ENCODE measurements around the gene GRIK1.

The GRIK1 gene

DNA sequence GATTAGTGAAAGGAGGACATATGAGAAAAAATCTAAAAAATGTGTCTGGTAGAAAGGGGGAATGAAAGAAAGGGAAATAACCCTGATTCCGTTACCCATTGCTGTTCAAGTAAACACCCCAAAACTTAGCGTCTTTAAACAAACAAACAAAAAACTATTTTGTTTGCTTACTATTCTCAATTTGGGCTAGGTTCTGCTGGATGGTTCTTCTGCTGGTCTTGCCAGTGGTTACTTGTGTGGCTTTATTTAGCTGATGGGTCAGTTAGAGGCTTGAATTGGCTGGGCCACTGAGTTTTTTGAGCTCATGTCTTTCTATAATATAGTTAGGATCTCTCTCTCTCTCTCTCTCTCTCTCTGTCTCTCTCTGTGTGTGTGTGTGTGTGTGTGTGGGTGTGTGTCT lies 112.1 kb downstream of the GRIK1 start:
- no peak for DNase-seq (ENCODE audit: low spot score)

DNA sequence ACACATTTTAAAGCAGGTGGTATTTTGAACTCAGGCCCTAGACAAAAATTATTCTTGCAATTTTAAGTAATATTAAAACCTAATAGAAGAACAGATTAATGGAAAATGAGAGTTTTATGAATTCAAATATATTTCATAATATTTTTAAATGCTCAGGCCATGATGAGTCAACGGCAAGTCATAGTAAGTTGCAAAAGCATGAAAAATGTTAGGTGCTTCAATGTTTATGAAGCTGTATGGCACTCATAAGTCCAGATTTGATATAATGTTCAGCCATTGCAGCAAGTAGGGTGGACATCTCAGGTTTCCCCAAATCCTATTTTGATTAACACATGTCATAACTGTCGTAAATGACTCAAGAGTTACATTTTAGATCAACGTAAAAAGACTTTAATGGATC lies 112.6 kb downstream of the GRIK1 start:
- no peak for DNase-seq (ENCODE audit: low spot score)

DNA sequence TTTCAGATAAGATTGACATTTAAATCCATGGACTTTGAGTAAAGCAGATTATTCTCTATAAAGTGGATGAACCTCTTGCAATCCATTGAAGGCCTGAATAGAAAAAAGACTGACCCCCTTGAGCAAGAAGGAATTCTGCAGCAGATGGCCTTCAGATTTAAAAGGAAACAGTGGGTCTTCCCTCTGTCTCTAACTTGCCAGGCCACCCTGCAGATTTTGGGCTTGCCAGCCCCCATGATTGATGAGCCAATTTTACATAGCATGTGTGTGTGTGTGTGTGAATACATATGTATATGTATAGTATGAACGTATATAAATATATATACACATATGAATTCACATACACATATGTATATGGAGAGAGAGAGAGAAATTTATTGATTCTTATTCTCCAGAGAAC lies 113.4 kb downstream of the GRIK1 start:
- no peak for DNase-seq (ENCODE audit: low spot score)

DNA sequence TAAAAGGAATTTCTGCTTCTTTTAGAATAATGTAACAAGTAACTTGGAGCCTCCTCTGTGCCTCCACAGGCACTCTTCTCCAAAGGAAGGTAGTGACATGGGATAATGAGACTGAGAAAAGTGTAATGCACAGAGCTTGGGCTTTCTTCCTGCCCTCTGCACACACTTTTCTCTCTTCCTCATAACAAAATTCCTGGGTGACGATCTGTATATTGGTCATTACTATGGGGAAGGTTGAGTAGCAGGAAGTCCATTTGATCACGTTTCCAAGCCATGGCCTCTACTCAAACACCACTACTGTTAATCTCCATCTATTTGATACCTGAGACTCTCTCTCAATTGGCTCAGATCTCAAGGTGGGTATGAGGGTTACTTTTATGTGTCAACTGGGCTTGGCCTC lies 113.9 kb downstream of the GRIK1 start:
- no peak for DNase-seq (ENCODE audit: low spot score)

DNA sequence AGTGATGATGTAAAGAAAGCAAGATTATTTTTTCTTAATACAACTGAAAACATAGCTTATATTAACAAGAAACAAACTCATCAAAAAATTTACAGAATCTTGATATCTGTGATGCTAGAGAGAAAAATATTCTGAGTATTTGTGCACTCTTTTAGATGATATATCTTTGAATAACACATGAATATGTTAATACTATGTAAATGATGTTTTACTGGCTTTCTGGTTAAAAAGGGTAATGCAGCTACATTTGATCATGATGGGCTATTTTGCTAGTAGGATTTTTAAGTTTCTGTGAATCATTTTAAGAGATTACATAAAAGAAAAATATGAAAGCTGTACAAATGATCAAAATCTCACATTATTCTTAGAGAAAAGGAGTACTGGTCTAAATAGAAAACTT lies 114.5 kb downstream of the GRIK1 start:
- DNase-seq (ENCODE audit: low spot score) = no peak

DNA sequence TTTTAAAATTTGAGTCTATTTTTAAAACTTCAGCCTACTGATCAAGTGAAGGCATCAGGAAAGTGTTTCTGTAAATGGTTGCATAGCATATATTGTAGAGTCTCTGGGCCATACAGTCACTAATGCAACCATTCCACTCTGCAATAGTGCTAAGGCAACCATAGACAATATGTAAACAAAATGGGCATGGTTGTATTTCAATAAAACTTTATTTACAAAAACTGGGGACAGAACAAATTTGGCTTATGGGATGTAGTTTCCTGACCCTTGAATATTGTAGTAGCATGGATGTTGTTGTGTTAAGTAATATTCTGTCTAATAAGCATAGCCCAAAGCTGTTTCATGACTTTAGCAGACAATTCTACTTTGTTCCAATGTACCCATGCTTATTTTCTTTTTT lies 117.7 kb downstream of the GRIK1 start:
- no peak for DNase-seq (ENCODE audit: low spot score)

DNA sequence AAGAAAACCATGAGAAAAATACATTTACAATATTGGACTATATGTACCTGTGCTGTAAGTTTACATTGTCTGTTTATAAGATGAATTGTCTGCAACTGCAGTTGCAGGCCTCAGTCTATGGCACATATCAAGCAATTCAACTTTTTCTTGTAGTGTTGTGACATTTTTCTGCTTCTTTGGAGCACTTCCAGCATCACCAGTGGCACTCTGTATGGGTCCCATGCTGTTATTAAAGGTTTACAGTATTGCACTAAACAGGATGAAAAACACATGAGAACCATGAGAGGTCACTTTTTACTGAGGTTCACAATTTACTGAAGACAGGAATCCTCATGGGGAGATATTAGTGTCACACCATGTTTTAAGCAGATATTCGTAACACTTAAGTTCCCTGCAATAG lies 118.6 kb downstream of the GRIK1 start:
- no peak for DNase-seq (ENCODE audit: low spot score)

DNA sequence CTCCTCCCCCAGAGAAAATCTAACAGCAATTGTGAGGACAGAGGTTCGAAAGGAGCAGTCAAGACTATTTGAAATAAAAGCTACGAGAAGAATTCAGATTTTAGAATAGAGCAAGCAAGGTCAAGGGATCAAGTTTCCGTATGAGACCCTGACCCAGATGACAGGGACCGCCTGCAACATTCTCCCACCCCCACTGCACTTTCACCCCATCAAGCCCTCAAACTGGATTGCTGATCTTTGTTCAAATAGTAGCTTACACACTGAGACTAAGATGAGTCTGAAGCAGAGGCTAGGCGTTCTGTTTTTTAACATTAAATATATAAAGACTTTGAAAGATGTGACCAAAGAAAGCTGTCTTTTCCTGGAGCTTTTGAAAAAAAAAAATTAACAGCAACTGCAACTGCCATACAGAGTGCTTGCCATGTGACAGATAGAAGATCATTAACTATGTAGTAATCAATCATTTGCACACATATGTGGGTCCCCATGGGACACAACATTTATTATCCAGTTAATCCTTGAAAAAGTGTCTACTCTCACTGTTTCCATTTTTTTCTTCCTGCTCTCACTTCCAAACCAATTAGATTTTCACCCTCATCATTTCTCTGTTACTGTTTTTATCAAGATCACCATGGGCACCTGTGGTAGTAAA lies 120.0 kb downstream of the GRIK1 start:
- DNase-seq (ENCODE audit: low spot score) = no peak

DNA sequence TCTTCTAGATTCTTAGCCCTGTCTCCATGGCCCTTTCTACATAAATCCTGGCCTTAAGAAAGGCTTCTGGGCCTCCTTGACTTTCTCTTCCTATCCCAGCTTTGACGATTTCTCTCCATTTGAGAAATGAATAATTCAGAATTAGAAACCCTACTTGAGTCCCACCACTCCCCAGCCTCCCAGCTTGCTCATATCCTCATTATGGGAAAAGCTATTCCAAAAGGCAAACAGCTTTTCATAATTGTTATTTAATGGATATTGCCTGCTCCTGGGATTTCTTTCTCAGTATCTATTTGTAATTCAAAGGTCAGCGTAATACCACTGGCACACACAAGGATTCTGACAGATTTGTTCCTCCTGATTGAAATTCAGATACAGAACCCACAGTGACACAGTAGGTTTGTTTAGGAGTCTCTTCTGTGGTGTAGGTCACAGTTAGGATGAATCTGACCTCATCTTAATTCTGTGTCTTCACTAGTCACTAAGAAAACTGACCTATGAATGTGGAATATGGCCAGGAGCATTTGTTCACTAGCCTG lies 121.3 kb downstream of the GRIK1 start:
- DNase-seq (ENCODE audit: low spot score) = no peak

DNA sequence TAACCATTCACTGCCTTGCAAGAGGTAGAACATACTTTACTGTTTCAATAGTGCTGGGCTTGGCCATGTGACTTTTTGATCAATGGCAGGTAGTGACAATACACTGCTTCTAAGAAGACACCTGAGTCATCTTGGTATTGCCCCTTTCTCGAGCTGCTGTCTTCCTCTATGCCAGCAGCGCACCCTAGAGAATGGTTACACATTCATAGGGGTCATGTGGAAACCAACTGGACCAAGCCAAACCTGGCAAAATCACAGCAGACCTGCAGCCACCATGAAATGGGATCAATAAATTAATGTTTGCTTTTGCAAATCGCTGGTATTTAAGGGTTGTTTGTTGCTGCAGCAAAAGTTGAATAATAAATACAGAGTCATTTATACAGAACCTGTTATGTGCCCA lies 122.3 kb downstream of the GRIK1 start:
- DNase-seq (ENCODE audit: low spot score) = no peak

DNA sequence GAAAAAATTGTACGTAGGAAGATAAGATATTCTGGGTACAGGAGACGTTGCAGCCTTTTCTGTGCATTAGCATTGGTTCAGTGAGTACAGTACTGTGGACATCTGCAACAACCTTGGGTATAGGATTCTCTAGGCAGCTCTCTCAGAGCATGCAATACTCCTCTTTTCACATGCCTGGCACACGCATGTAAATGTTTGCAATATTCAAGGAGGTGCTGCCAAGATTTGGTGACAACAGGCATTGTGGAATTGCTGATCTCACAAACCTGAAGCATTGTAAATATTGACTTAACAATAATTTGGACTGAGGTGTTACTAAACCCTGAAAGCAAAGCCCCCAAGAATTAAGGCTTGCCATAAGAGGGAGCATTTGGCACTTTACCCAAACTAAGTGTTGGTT lies 126.8 kb downstream of the GRIK1 start:
- no peak for DNase-seq (ENCODE audit: low spot score)

DNA sequence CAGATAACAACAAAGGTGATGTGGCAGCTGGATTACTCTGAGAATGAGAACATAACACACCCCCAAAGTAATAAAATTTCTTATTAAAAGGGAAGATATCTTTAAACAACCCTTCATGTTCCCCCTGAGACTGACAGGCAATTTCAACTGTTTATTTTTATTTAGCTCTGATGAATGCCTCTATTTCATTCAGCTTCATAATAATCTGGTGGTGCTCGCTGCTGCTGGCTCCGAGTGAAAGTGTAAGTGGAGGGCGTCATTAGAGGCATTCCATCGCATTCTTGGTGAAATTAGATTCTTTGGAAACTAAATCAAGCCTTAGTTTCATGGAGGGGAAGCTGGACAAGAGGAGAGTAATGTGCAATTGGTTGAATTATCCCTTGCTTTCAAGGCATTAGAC lies 128.9 kb downstream of the GRIK1 start:
- no peak for DNase-seq (ENCODE audit: low spot score)

DNA sequence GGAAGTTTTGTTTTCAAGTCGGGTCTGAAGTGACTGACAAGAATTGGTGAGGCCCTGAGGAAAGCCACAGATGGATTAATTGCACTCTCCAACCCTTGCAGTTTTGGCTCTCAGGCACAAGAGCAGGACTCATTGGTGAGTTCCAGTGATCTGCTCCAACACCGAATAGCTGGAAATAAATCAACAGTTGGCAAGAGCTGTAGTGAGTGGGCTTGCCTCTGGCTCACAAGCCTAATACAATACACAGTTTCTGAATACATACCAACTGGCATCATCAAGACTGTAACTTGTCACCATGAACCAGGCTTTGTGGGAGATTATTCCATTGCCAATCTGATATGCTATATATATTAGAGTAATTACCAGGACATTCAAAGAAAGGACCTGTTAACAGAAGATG lies 131.6 kb downstream of the GRIK1 start:
- no peak for DNase-seq (ENCODE audit: low spot score)

DNA sequence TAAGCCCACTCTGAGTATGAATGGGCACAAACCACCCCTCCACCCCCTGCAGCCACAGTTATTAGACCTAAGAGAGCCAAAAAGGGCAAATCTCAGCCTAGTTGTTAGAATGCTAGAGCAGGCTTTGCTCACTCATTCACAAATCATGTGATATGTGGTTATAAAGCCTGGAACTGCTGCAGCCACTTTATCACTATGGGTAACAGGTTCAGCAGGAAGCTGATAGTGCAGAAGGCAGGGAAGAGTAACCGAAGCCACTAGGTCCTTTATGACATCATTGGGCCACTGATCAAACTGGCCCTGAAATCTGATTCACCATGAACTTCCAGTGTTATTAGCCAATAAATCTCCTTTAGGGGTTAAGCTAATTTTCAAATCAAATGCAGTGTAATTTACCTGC lies 134.7 kb downstream of the GRIK1 start:
- no peak for DNase-seq (ENCODE audit: low spot score)

DNA sequence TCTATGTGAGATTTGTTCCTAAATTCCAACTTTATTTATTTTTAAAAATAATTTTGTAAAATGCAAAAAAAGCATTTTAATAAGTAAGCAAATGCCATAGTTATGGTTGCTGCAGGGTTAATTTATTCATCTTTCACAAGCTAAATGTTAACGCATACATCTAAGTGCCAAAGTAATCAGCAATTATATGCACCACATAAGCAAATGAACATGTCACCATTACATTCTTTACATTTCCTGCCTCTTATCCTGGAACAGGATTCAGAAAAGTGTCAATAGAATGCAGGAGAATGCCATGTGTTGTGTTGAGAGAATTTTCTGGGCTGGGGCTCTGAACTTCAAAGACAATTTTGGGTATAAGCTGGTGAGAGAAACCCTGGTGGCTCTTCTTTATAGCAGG lies 136.6 kb downstream of the GRIK1 start:
- DNase-seq (ENCODE audit: low spot score) = no peak

DNA sequence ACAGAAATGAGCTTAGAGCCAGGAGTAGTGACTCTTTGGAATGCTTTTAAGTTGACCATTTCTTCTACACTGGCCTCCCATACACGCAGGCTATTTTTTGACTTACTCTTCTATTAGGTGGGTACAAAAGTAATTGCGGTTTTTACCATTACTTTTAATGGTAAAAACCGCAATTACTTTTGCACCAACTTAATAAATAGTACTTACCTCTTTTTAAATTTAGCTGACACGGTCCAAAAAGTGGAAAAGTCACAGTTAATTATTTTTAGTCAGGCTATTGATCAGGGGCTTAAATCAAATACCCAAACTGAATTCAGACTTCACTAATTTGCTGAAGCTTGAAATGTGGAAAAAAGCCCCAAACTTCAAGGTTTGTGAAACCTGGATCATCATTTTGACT lies 138.7 kb downstream of the GRIK1 start:
- DNase-seq (ENCODE audit: low spot score) = no peak

DNA sequence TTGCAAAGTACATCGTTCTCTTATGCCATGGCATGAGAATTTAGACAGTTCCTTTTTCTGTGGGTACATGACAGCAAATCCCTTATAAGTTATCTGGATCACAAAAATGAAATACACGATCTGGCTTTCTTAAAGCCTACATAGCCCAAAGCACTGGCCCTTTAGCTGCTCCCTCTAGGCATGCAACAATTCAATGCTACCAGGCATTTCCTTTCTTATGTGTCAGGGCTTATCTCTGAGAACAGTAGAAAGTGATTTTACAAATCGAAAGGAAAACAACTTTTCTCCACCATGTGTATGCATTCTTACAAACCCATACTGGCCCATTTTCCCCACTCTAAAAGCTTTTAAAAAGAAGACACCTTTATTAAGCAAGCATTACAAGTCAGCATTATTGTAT lies 139.7 kb downstream of the GRIK1 start:
- no peak for DNase-seq (ENCODE audit: low spot score)

DNA sequence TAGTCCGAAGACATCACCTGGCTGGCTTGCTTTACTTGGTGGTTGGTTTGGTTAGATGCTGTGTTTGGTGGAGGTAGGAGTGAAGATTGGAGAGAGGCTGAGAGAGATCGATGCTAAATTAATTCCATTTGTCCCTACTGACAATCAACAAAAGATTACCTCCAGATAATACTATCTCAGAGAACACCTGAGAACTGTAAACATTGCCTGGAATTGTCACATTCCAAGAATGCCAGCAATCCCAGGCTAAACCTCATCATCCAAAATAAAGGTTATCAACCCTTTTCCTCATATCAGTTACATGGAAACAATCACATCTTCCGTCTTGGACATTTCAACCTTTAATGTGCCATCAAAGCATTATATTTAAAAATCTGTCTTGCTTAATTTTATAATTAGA lies 141.0 kb downstream of the GRIK1 start:
- no peak for DNase-seq (ENCODE audit: low spot score)

DNA sequence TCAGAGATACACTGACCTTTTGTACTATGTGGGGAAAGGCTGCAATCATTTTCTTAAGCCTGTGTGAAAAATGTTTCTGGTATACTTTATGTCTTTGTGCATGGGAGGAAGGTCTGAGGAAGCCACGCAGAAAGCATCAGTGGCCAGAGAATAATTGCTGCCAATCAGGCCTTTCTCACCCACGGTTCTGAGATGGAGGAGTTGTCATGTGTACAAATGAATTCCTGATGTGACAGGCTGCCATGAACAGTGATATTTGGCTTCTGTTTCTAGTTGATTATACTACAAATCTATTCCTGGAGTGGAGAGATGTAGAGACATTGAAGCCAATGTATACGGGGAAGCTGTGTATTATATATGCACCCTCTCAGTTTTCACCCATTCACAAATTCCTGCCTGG lies 142.6 kb downstream of the GRIK1 start:
- no peak for DNase-seq (ENCODE audit: low spot score)

DNA sequence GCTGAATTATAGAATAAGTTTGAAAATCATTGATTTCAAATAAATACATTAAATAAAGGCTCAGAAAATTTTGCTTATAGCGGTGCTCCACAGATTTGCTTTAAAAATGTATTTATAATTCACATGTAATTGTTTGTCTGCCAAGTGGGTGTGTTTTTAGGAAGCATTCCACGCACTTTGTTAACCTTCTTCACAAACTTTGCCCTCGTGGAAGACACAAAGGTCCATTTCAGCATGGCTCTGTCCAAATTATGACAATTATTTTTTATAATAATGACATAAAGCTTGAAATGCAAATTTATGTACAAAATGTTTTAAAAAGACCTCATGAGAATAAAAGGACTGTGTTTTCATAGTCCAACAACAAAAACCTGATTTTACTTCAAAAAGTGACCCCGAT lies 146.1 kb downstream of the GRIK1 start:
- no peak for DNase-seq (ENCODE audit: low spot score)

DNA sequence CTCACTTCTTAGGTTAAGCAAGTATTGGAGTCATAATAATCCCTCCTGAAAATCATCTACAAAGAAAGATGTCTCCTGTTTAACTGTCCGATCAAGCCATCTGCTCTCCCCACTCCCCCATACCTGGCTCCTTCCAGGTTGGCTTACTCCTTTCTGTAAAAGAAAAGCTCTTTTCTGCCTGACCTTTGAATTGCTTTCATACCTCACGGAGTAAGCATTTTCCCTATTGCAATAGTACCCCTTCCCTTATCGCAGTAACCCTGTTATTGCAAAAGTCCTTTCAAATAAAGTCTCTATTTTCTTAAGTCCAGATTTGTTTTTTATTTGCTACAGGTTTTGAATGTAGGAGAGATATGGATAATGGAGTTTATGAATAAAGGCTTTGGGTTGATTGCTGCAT lies 150.4 kb downstream of the GRIK1 start:
- no peak for DNase-seq (ENCODE audit: low spot score)

DNA sequence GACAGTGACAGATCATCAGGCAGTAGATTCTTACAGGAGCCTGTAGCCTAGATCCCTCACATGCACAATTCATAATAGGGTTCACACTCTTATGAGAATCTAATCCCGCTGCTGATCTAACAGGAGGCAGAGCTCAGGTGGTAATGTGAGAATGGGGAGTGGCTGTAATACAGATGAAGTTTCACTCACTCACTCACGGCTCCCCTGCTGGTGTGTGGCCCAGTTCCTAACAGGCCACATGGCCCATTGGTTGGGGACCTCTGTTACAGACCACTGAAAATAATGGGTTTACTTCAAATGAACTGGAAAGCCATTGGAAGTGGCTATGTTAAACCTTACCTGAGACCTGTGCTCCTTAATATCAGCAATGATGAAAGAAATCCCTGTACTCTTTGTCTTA lies 151.0 kb downstream of the GRIK1 start:
- DNase-seq (ENCODE audit: low spot score) = no peak

DNA sequence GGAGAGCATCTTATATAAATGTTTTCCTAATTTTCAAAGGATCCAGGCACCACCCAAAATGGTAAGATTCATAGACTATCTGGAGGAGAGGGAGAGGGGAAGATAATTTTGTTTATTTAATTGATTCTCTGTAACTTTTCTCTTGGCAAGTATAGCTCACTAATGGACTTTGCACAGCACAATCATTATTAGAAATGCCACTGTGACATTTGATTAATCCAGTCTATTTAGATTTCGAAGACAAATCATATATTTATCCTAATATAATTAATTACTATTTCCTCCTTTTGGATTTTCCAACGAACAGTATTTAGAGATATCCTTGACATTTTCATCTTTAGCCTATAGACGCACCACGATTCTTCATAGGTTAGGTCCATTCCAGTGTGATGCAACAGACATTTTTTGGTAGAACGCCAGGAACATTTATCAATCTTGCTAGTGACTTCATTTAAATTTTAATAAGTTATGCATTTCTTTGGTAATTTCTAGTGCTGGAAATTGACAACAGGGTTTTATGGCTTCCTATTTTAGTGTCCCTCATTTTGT lies 152.4 kb downstream of the GRIK1 start:
- DNase-seq (ENCODE audit: low spot score) = no peak

Measured in SW480 (cell line).